GM21786 (cell line): ENCODE results near the gene RSBN1.
"Not testable (repeated sequence)": the region's sequence is repeated elsewhere in the genome, so short reads cannot be mapped to it uniquely, and the experiment has no call there.

Experiments
- ATAC-seq: cut with Tn5 transposase; IDR thresholded peaks from one replicate; pipeline ENCODE4 v1.9.1; 2021; ENCODE audit not compliant: unreplicated experiment

The RSBN1 gene

GRCh38 chr1:113782406-113782805, 29.9 kb downstream of the RSBN1 start:
- ATAC-seq, result no peak

GRCh38 chr1:113780374-113781146, 31.7 kb downstream of the RSBN1 start:
- peak; percentile 31 for ATAC-seq

- ATAC-seq, result no peak
These were observed 32.7 kb downstream of the RSBN1 start for GRCh38 chr1:113779542-113779941.

GRCh38 chr1:113777561-113777960, 34.7 kb downstream of the RSBN1 start:
- ATAC-seq, result no peak

- ATAC-seq, result no peak
These were observed 42.2 kb downstream of the RSBN1 start for GRCh38 chr1:113770031-113770430.

GRCh38 chr1:113769601-113769970, 42.7 kb downstream of the RSBN1 start:
- ATAC-seq, result no peak

GRCh38 chr1:113768916-113769600, 43.2 kb downstream of the RSBN1 start:
- ATAC-seq, result no peak

GRCh38 chr1:113765306-113766230, 46.7 kb downstream of the RSBN1 start:
- ATAC-seq, result no peak

- ATAC-seq, result no peak
These were observed 48.6 kb downstream of the RSBN1 start for GRCh38 chr1:113763661-113764060.

GRCh38 chr1:113761937-113762336, 50.3 kb downstream of the RSBN1 start:
- ATAC-seq, result no peak

GRCh38 chr1:113760102-113761080, 51.9 kb downstream of the RSBN1 start:
- no peak for ATAC-seq

GRCh38 chr1:113759333-113760101, 52.8 kb downstream of the RSBN1 start, which contains the start of gene PHTF1:
PHTF1 (minus strand) TSS chr1:113759486; CDS start chr1:113758703, 783 bp downstream.
- peak; percentile 84 for ATAC-seq

GRCh38 chr1:113758631-113759332, 53.5 kb downstream of the RSBN1 start:
- peak; percentile 43 for ATAC-seq

GRCh38 chr1:113756461-113756860, 55.8 kb downstream of the RSBN1 start:
- ATAC-seq, result no peak

GRCh38 chr1:113753333-113753732, 58.9 kb downstream of the RSBN1 start:
- ATAC-seq, result not testable (repeated sequence)

- no peak for ATAC-seq
These were observed 60.8 kb downstream of the RSBN1 start for GRCh38 chr1:113751516-113751915.

- no peak for ATAC-seq
These were observed 61.2 kb downstream of the RSBN1 start for GRCh38 chr1:113751114-113751513.

- no peak for ATAC-seq
These were observed 62.9 kb downstream of the RSBN1 start for GRCh38 chr1:113749402-113749801.

GRCh38 chr1:113747376-113747775, 64.9 kb downstream of the RSBN1 start:
- ATAC-seq, result no peak
